Measurements from ENCODE around the gene CPLANE2. TPM values are rescaled to one million over a fixed set of nuclear protein-coding genes. Genes with fewer than 3 reads are reported as not detected.
"Not testable (repeated sequence)": the region's sequence is repeated elsewhere in the genome, so short reads cannot be mapped to it uniquely, and the experiment has no call there.

CPLANE2 gene
- polyA plus RNA-seq, 1 donor from 2014 or later: 5.7 TPM

DNA sequence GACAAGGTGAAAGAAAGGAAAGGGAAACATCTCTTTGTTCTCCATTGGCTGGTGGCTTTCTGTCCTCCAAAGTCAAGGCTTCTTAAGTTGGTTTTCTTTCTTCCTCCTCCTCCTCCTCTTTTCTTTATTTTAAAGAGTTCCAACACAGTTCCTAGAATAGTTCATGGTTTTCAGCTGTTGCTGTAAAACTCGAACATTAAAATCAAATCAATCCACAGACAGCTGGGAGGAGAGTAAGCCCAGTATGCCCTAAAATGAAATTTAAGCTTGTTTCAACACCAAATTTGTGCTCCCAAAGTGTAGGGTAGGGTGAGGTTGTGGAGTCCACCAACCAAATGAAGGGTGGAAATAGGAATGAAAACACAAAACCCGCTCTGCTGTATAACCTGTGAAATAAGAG lies 10.5 kb upstream of the CPLANE2 start:
- TF ChIP-seq, protein P1, sequence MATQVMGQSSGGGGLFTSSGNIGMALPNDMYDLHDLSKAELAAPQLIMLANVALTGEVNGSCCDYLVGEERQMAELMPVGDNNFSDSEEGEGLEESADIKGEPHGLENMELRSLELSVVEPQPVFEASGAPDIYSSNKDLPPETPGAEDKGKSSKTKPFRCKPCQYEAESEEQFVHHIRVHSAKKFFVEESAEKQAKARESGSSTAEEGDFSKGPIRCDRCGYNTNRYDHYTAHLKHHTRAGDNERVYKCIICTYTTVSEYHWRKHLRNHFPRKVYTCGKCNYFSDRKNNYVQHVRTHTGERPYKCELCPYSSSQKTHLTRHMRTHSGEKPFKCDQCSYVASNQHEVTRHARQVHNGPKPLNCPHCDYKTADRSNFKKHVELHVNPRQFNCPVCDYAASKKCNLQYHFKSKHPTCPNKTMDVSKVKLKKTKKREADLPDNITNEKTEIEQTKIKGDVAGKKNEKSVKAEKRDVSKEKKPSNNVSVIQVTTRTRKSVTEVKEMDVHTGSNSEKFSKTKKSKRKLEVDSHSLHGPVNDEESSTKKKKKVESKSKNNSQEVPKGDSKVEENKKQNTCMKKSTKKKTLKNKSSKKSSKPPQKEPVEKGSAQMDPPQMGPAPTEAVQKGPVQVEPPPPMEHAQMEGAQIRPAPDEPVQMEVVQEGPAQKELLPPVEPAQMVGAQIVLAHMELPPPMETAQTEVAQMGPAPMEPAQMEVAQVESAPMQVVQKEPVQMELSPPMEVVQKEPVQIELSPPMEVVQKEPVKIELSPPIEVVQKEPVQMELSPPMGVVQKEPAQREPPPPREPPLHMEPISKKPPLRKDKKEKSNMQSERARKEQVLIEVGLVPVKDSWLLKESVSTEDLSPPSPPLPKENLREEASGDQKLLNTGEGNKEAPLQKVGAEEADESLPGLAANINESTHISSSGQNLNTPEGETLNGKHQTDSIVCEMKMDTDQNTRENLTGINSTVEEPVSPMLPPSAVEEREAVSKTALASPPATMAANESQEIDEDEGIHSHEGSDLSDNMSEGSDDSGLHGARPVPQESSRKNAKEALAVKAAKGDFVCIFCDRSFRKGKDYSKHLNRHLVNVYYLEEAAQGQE (IDR thresholded peaks at IDR 0.05; ENCODE audit: borderline replicate concordance): no peak
- TF ChIP-seq MXI1 (conservative IDR thresholded peaks at IDR 0.05; ENCODE audit: poor library complexity, severe bottlenecking): no peak
- no peak for TF ChIP-seq POLR2AphosphoS5 (IDR thresholded peaks at IDR 0.05)
- no peak for TF ChIP-seq SMC3 (conservative IDR thresholded peaks at IDR 0.05; ENCODE audit: poor library complexity)
- TF ChIP-seq, protein P2, sequence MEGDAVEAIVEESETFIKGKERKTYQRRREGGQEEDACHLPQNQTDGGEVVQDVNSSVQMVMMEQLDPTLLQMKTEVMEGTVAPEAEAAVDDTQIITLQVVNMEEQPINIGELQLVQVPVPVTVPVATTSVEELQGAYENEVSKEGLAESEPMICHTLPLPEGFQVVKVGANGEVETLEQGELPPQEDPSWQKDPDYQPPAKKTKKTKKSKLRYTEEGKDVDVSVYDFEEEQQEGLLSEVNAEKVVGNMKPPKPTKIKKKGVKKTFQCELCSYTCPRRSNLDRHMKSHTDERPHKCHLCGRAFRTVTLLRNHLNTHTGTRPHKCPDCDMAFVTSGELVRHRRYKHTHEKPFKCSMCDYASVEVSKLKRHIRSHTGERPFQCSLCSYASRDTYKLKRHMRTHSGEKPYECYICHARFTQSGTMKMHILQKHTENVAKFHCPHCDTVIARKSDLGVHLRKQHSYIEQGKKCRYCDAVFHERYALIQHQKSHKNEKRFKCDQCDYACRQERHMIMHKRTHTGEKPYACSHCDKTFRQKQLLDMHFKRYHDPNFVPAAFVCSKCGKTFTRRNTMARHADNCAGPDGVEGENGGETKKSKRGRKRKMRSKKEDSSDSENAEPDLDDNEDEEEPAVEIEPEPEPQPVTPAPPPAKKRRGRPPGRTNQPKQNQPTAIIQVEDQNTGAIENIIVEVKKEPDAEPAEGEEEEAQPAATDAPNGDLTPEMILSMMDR (IDR thresholded peaks at IDR 0.05; ENCODE audit: poor library complexity, severe bottlenecking): no peak
- TF ChIP-seq TAF1 (IDR thresholded peaks at IDR 0.05; ENCODE audit: low read depth): no peak
- no peak for TF ChIP-seq RAD21 (conservative IDR thresholded peaks at IDR 0.05)
- no peak for TF ChIP-seq EP300 (conservative IDR thresholded peaks at IDR 0.05; ENCODE audit: poor library complexity, severe bottlenecking)
- no peak for TF ChIP-seq EZH2 (IDR thresholded peaks at IDR 0.05; ENCODE audit: borderline replicate concordance, insufficient read depth, low read length, poor library complexity, severe bottlenecking)
- Histone ChIP-seq H4K20me1 (ENCODE audit: insufficient read depth) (no peaks in the 10 kb centered on the region), H3K4me2 (ENCODE audit: low read length) (no peak overlapping the region), H3K27ac (ENCODE audit: low read length) (no peak overlapping the region), H3K27me3 (ENCODE audit: insufficient read depth, low read depth, low read length) (no peaks in the 10 kb centered on the region), H3K9me2 (ENCODE audit: insufficient read depth, low read length) (no peaks in the 10 kb centered on the region), H3K4me3 (ENCODE audit: low read length) (no peak overlapping the region), H3F3A (ENCODE audit: insufficient read depth, low read length, poor library complexity, severe bottlenecking) (no peaks in the 10 kb centered on the region), H3K36me3 (ENCODE audit: insufficient read depth, low read length) (peaks cover 5% of the 10 kb centered on the region), H3K9me3 (ENCODE audit: low read length) (no peaks in the 10 kb centered on the region), H3K9ac (ENCODE audit: low read length) (no peak overlapping the region), H3K79me2 (replicated peaks; ENCODE audit: insufficient read depth, low read length) (no peaks in the 10 kb centered on the region), H2AFZ (ENCODE audit: low read depth, low read length) (no peak overlapping the region)

DNA sequence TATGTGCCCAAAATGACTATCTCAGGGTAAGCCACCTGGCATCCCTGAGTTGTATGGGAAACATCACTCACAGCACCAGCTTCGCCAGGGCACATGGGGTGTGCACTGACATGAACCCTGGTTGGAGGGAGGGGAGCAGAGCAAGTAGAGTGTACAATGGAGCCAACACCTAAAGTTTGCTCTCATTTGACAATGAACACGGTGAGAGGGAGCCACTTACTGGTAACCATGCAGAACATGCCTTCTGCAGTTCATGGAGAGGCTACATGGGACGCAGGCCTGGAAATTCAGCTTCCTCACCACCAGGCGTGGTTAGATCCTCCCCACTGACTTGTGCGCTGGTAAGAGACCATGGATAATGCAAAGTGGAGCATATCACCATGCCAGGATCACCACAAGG lies 10.0 kb upstream of the CPLANE2 start:
- Histone ChIP-seq H4K20me1 (ENCODE audit: insufficient read depth) (no peaks in the 10 kb centered on the region), H3K27me3 (ENCODE audit: insufficient read depth, low read depth, low read length) (no peaks in the 10 kb centered on the region), H2AFZ (ENCODE audit: low read depth, low read length) (no peak overlapping the region), H3K27ac (ENCODE audit: low read length) (no peak overlapping the region), H3K9ac (ENCODE audit: low read length) (no peak overlapping the region), H3F3A (ENCODE audit: insufficient read depth, low read length, poor library complexity, severe bottlenecking) (no peaks in the 10 kb centered on the region), H3K9me3 (ENCODE audit: low read length) (no peaks in the 10 kb centered on the region), H3K4me2 (ENCODE audit: low read length) (no peak overlapping the region), H3K36me3 (ENCODE audit: insufficient read depth, low read length) (peaks cover 5% of the 10 kb centered on the region), H3K4me3 (ENCODE audit: low read length) (no peak overlapping the region), H3K79me2 (replicated peaks; ENCODE audit: insufficient read depth, low read length) (no peaks in the 10 kb centered on the region), H3K9me2 (ENCODE audit: insufficient read depth, low read length) (no peaks in the 10 kb centered on the region)
- TF ChIP-seq SMC3 (conservative IDR thresholded peaks at IDR 0.05; ENCODE audit: poor library complexity) (no peak), MXI1 (conservative IDR thresholded peaks at IDR 0.05; ENCODE audit: poor library complexity, severe bottlenecking) (no peak), TAF1 (IDR thresholded peaks at IDR 0.05; ENCODE audit: low read depth) (no peak), RAD21 (conservative IDR thresholded peaks at IDR 0.05) (no peak), POLR2AphosphoS5 (IDR thresholded peaks at IDR 0.05) (no peak), EP300 (conservative IDR thresholded peaks at IDR 0.05; ENCODE audit: poor library complexity, severe bottlenecking) (no peak), EZH2 (IDR thresholded peaks at IDR 0.05; ENCODE audit: borderline replicate concordance, insufficient read depth, low read length, poor library complexity, severe bottlenecking) (no peak)
- TF ChIP-seq, protein P1 (IDR thresholded peaks at IDR 0.05; ENCODE audit: borderline replicate concordance): no peak
- TF ChIP-seq, protein P2 (IDR thresholded peaks at IDR 0.05; ENCODE audit: poor library complexity, severe bottlenecking): no peak

DNA sequence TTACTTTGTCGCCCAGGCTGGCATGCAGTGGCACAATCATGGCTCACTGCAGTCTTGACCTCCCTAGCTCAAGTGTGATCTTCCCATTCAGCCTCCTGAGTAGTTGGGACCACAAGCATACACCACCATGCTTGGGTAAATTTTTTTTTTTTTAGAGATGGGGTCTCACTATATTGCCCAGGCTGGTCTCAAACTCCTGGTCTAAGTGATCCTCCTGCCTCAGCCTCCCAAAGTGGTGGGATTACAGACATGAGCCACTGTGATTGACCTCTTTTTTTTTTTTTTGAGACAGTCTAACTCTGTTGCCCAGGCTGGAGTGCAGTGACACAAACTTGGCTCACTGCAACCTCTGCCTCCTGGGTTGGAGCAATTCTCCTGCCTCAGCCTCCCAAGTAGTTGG lies 9.3 kb upstream of the CPLANE2 start:
- H3F3A ChIP-seq (ENCODE audit: insufficient read depth, low read length, poor library complexity, severe bottlenecking); H3K9me3 ChIP-seq (ENCODE audit: low read length); H3K79me2 ChIP-seq (replicated peaks; ENCODE audit: insufficient read depth, low read length); H3K27me3 ChIP-seq (ENCODE audit: insufficient read depth, low read depth, low read length); H3K9ac ChIP-seq (ENCODE audit: low read length); H3K36me3 ChIP-seq (ENCODE audit: insufficient read depth, low read length); H3K27ac ChIP-seq (ENCODE audit: low read length); H3K9me2 ChIP-seq (ENCODE audit: insufficient read depth, low read length); H2AFZ ChIP-seq (ENCODE audit: low read depth, low read length); H3K4me2 ChIP-seq (ENCODE audit: low read length); H3K4me3 ChIP-seq (ENCODE audit: low read length); H4K20me1 ChIP-seq (ENCODE audit: insufficient read depth): not testable (repeated sequence)
